Parathyroid adenoma (tissue), 2 donors: ENCODE measurements around the gene MCC.

Experiments used
- H2AFZ ChIP-seq: fragments of 300-600 bp; sonication (generic); one replicate; pipeline ENCODE4 v1.7.0; 2017; ENCODE audit warnings: antibody characterized with exemption, mild to moderate bottlenecking
- H3K27ac ChIP-seq: fragments of 300-600 bp; sonication (generic); one replicate; pipeline ENCODE4 v1.7.0; 2017
- H3K27me3 ChIP-seq: fragments of 300-600 bp; sonication (generic); one replicate; pipeline ENCODE4 v1.7.0; 2017; ENCODE audit warnings: low read length; ENCODE audit not compliant: control insufficient read depth, insufficient read depth
- H3K36me3 ChIP-seq: fragments of 300-600 bp; sonication (generic); one replicate; pipeline ENCODE4 v1.7.0; 2017; ENCODE audit warnings: low read length; ENCODE audit not compliant: control insufficient read depth, insufficient read depth
- H3K4me1 ChIP-seq: fragments of 300-600 bp; sonication (generic); one replicate; pipeline ENCODE4 v1.7.0; 2017; ENCODE audit warnings: control low read depth
- H3K4me2 ChIP-seq: fragments of 300-600 bp; sonication (generic); one replicate; pipeline ENCODE4 v1.7.0; 2017; ENCODE audit warnings: low read length
- H3K4me3 ChIP-seq: fragments of 300-600 bp; sonication (generic); one replicate; pipeline ENCODE4 v1.7.0; 2017; ENCODE audit warnings: low read depth, low read length
- H3K79me2 ChIP-seq: fragments of 300-600 bp; sonication (generic); one replicate; pipeline ENCODE4 v1.7.0; 2017; ENCODE audit warnings: control low read depth
- H3K9ac ChIP-seq: fragments of 300-600 bp; sonication (generic); one replicate; pipeline ENCODE4 v1.7.0; 2017; ENCODE audit warnings: mild to moderate bottlenecking
- H3K9me3 ChIP-seq: fragments of 300-600 bp; sonication (generic); one replicate; pipeline ENCODE4 v1.7.0; 2017; ENCODE audit warnings: low read length; ENCODE audit not compliant: control insufficient read depth
- TF ChIP-seq, protein P1 (sequence below): fragments of 300-600 bp; sonication (generic); IDR thresholded peaks from one replicate; pipeline ENCODE4 v1.7.0; 2017; ENCODE audit warnings: antibody characterized with exemption, mild to moderate bottlenecking
- donor health status: primary hyperparathyroidism.

The MCC gene

DNA sequence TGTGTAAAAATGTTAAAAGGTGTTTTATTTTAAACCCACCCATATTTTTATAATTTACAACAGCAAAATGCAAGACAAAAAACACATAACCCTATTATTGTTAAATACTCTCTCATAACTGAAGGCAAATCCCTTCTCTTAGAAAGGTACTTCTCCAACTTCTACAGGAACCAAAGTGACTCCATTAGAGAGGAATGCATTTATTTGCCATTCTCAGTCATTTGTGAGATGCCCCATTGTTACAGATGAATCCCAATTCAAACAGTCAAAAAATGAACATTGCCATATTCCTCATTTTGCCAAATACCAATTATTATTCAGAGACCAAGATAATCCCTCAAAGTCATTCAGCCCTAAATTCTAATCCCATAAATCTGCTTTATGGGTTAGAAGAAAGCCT, 229.2 kb downstream of the MCC start:
- Histone ChIP-seq H3K36me3 (no peaks in the 10 kb centered on the region), H3K4me3 (no peak overlapping the region), H3K4me1 (peaks cover 71% of the 10 kb centered on the region), H3K27me3 (no peaks in the 10 kb centered on the region), H3K79me2 (peaks cover 51% of the 10 kb centered on the region), H2AFZ (no peak overlapping the region), H3K9me3 (no peaks in the 10 kb centered on the region), H3K9ac (no peak overlapping the region), H3K4me2 (no peak overlapping the region), H3K27ac (peak overlapping the region; percentile 8)
- TF ChIP-seq, protein P1, sequence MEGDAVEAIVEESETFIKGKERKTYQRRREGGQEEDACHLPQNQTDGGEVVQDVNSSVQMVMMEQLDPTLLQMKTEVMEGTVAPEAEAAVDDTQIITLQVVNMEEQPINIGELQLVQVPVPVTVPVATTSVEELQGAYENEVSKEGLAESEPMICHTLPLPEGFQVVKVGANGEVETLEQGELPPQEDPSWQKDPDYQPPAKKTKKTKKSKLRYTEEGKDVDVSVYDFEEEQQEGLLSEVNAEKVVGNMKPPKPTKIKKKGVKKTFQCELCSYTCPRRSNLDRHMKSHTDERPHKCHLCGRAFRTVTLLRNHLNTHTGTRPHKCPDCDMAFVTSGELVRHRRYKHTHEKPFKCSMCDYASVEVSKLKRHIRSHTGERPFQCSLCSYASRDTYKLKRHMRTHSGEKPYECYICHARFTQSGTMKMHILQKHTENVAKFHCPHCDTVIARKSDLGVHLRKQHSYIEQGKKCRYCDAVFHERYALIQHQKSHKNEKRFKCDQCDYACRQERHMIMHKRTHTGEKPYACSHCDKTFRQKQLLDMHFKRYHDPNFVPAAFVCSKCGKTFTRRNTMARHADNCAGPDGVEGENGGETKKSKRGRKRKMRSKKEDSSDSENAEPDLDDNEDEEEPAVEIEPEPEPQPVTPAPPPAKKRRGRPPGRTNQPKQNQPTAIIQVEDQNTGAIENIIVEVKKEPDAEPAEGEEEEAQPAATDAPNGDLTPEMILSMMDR: no peak

DNA sequence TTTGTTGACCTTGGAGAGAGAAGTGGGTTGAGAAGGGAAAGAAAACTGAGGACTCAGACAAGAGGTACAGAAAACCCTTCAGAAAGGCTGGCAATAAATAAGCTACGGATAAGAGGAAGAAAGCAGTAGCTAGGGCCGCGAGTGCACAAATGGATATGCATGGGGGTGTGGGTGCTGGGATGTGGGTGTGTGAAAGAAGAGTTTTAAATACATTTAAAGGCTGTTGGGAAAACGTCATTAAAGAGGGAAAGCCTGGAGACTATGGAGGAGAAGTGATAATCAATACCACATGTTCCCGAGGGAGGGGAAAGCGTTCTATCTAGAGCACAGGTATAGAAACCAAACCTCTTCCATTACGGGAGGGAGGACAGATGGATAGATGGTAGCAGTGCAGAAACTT, 230.7 kb downstream of the MCC start:
- Histone ChIP-seq H3K4me2 (peak overlapping the region; percentile 24), H3K27ac (peak overlapping the region; percentile 92), H3K9ac (no peak overlapping the region), H3K4me3 (peak overlapping the region; percentile 25), H2AFZ (no peak overlapping the region), H3K27me3 (no peaks in the 10 kb centered on the region), H3K79me2 (peaks cover 49% of the 10 kb centered on the region), H3K9me3 (no peaks in the 10 kb centered on the region), H3K36me3 (no peaks in the 10 kb centered on the region), H3K4me1 (peaks cover 63% of the 10 kb centered on the region)
- TF ChIP-seq, protein P1: no peak

DNA sequence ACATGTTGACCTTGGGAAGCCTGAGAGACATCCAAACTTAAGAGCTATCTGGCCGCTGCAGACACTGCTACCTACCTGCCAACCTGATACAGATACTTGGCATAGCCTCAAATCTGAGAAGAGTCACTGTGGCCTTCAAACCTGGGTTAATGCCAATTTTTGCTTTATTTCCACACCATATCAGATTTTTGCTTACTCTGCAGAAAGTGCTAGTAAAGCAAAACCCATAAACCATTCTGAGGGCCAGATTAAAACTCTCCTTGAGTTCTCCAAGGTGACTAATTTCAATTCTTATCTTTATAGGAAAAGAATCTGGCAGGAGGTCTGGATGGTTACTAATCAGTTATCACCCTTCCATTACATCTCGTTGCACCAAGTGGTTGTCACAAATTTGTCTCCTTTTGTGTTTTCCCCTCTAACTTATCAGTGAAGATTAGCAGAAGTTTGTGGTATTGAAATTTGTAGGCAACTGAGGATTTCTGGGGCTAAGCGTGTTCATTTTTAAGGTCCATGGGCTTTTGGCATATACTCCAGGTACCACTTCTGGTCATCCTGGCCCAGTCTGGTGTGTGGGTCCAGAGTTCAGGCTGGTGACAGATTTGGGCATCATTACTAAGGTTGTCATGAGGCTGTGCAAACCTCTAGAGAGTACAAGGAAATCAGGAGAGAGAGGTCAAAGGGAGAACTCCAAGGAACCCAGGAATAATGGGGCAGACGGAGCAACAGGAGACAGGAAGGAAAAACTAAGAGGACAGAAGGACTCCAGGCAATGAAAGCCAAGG, 231.4 kb downstream of the MCC start:
- Histone ChIP-seq H3K27me3 (no peaks in the 10 kb centered on the region), H3K27ac (peak overlapping the region; percentile 92), H3K4me3 (peak overlapping the region; percentile 25), H3K4me2 (peak overlapping the region; percentile 38), H3K79me2 (peaks cover 51% of the 10 kb centered on the region), H3K9me3 (no peaks in the 10 kb centered on the region), H3K9ac (no peak overlapping the region), H3K36me3 (no peaks in the 10 kb centered on the region), H2AFZ (no peak overlapping the region), H3K4me1 (peaks cover 61% of the 10 kb centered on the region)
- TF ChIP-seq, protein P1: no peak

DNA sequence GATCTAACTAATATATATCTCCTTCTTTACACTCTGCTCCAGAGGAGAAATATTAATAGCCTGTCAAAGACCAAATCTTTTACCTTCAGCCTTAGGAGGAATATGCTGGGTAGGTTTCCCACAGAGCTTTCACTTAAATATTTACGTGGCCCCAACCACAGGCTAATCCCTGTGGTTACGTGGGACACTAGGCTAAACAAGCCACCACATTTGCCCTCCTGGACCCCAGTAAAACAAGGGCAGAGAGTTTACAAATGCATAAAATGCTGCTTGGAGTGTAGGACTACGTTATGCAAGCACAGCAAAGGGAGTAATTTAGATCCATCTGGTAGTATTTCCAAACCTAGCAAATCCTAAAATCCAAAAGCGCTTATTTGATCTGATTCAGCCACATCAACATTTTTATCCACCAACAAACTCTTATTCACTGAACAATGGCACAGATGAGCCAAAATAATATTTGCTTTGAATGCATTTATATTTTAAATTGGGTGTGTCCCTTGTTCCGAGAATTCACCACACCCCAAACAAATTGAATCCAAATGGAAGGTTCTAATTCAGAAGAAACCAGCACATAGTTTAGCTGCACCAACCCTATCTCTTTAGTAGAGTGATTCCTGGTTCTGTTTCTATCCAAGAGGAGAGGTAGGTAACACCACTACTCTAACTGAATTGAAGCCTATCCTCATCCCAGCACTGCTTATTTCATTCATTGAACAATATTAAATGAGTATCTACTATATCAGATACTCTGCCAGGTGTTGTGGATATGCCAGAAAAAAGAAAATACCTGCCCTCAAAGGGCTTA, 232.5 kb downstream of the MCC start:
- peak overlapping the region; percentile 92 for H3K27ac ChIP-seq
- peaks cover 67% of the 10 kb centered on the region for H3K4me1 ChIP-seq

More for the DNA sequence above, 232.5 kb downstream of the MCC start:
- no peaks in the 10 kb centered on the region for H3K27me3 ChIP-seq
- H3K36me3 ChIP-seq: no peaks in the 10 kb centered on the region
- no peaks in the 10 kb centered on the region for H3K9me3 ChIP-seq
- H3K4me2 ChIP-seq: peak overlapping the region; percentile 38
- no peak overlapping the region for H3K9ac ChIP-seq
- peaks cover 57% of the 10 kb centered on the region for H3K79me2 ChIP-seq
- TF ChIP-seq, protein P1: no peak
- H3K4me3 ChIP-seq: no peak overlapping the region
- H2AFZ ChIP-seq: no peak overlapping the region
